Activated CD8-positive, alpha-beta T cell treated with anti-CD3 and anti-CD28 coated beads for 36 hours (primary cell): ENCODE data around the gene SURF1. TPM values are rescaled to one million over a fixed set of nuclear protein-coding genes. Genes with fewer than 3 reads are reported as not detected.

ENCODE experiments used
- ATAC-seq: fragments of 200-7000 bp; cut with Tn5 transposase; one replicate; pipeline ENCODE4 v1.10.0; 2021; ENCODE audit warnings: mild to moderate bottlenecking, moderate library complexity
- CTCF ChIA-PET: fragments of 350-600 bp; sonication (Branson Sonifier 250); formaldehyde crosslinking; loops from one replicate; lab custom pipeline; 2021; ENCODE audit warnings: antibody characterized with exemption; lab: Charles Lee
- POLR2A ChIA-PET: fragments of 350-600 bp; sonication (Branson Sonifier 250); formaldehyde crosslinking; loops from one replicate; lab custom pipeline; 2021; ENCODE audit warnings: antibody characterized with exemption; lab: Charles Lee
- DNase-seq: peaks from one replicate; pipeline ENCODE4 v3.0.0-alpha.2; 2020
- H3K27ac Mint-ChIP-seq: one replicate; pipeline ENCODE4 v1.8.0; 2021; ENCODE audit warnings: mild to moderate bottlenecking, mixed read lengths
- H3K27me3 Mint-ChIP-seq: one replicate; pipeline ENCODE4 v1.8.0; 2021; ENCODE audit warnings: mixed read lengths
- H3K36me3 Mint-ChIP-seq: one replicate; pipeline ENCODE4 v1.8.0; 2021; ENCODE audit warnings: low read depth, mixed read lengths
- H3K4me1 Mint-ChIP-seq: one replicate; pipeline ENCODE4 v1.8.0; 2021; ENCODE audit warnings: low read depth, mixed read lengths
- H3K4me3 Mint-ChIP-seq: one replicate; pipeline ENCODE4 v1.8.0; 2021; ENCODE audit warnings: mild to moderate bottlenecking, moderate library complexity, mixed read lengths
- H3K9me3 Mint-ChIP-seq: one replicate; pipeline ENCODE4 v1.8.0; 2021; ENCODE audit warnings: mixed read lengths
- intact Hi-C: fragments of 100-400 bp; cut with micrococcal nuclease; formaldehyde crosslinking; loops from one replicate; pipeline ENCODE4 v1.10.0; 2022
- total RNA-seq, 2 experiments: library from RNA; stranded (reverse); gene quantifications; one replicate each; pipeline ENCODE4 v1.2.3, GENCODE V29; 2021
- TF ChIP-seq, protein P1 (sequence below): fragments of 200-600 bp; IDR thresholded peaks from one replicate; pipeline ENCODE4 v1.8.0; 2022; ENCODE audit warnings: antibody characterized with exemption, mild to moderate bottlenecking

The SURF1 gene
- total RNA-seq, 2 experiments from 2014 or later: 22.1 to 25.3 TPM

DNA sequence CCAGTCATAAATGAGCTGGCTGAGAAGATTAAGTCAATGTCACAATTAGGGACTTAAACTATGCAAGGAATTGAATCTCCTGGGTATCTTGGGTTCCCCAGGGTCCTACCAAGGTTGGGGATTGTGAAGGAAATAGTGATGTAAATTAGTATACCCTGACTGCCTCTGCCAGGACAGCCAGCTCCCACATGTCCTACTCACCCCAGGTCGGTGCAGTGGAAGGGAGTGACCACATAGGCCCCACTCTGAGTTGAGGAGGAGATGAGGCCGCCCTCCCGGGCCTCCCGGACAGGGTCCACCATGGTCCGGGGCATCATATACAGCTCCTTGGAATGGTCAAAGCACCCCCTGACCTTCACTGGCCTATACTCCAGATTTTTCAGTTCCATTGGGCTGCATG is 2.7 kb downstream of the SURF1 start:
- peaks cover 61% of the 10 kb centered on the region for H3K4me1 Mint-ChIP-seq
- H3K4me3 Mint-ChIP-seq: no peak overlapping the region
- no peak for ATAC-seq
- intact Hi-C loops: loop anchor here (2.0 kb wide), 1 partner anchor 17 kb away; no protein-coding TSS in a partner anchor
- POLR2A ChIA-PET: interaction anchor here (0.6 to 28.8 kb wide), 5 partner anchors 5 to 129 kb away, joined by 3 to 872 read pairs (median 4); partner anchors contain the start of genes MED22, RPL7A, SURF1 and SURF2
- CTCF ChIA-PET: interaction anchor here (1.4 kb wide), 1 partner anchor 18 kb away, joined by 6 read pairs; no protein-coding TSS in a partner anchor
- no peaks in the 10 kb centered on the region for H3K27me3 Mint-ChIP-seq
- peak overlapping the region; percentile 87 for H3K27ac Mint-ChIP-seq
- TF ChIP-seq, protein P1, sequence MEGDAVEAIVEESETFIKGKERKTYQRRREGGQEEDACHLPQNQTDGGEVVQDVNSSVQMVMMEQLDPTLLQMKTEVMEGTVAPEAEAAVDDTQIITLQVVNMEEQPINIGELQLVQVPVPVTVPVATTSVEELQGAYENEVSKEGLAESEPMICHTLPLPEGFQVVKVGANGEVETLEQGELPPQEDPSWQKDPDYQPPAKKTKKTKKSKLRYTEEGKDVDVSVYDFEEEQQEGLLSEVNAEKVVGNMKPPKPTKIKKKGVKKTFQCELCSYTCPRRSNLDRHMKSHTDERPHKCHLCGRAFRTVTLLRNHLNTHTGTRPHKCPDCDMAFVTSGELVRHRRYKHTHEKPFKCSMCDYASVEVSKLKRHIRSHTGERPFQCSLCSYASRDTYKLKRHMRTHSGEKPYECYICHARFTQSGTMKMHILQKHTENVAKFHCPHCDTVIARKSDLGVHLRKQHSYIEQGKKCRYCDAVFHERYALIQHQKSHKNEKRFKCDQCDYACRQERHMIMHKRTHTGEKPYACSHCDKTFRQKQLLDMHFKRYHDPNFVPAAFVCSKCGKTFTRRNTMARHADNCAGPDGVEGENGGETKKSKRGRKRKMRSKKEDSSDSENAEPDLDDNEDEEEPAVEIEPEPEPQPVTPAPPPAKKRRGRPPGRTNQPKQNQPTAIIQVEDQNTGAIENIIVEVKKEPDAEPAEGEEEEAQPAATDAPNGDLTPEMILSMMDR: no peak
- H3K9me3 Mint-ChIP-seq: no peaks in the 10 kb centered on the region
- DNase-seq: no peak
- H3K36me3 Mint-ChIP-seq: peaks cover 46% of the 10 kb centered on the region

DNA sequence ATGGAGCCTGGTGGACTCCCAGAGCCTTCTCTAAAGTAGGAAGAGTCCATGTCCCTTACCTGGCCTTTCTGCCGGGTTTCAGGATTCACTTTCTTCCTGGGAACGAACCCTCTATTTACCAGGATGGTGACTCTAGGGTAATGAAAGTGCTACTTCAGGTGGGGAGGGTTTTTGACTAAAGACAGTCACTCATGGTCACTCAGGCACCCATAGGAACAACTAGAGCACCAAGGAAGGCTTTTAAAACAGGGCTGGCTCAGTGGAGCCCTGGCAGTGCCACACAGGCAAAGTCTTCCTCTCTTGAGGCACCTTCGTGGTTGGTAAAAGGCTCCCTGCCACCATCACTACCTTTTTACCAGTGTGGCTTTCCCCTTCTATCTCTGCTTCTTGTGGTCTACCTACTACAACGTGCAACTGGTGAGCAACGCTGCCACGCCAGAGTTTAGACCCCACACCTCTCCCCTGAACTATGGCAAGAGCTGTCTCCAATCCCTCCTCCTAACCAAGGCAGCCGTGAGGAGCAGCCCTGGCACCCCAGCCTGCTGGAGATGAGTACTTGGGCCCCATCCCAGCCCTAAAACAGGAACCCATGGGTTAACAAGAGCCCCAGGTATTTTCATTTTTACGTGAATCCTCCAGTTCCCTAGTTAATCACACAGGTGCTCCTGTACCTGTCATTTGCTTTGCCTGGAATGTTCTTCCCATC is 3.5 kb downstream of the SURF1 start:
- Mint-ChIP-seq H3K27me3 (no peaks in the 10 kb centered on the region), H3K4me3 (no peak overlapping the region), H3K27ac (peak overlapping the region; percentile 66), H3K9me3 (no peaks in the 10 kb centered on the region), H3K4me1 (peaks cover 54% of the 10 kb centered on the region), H3K36me3 (peaks cover 50% of the 10 kb centered on the region)
- ChIA-PET CTCF (interaction anchor here (1.4 to 2.5 kb wide), 4 partner anchors 11 to 21 kb away, joined by 4 to 15 read pairs (median 6); no protein-coding TSS in a partner anchor), POLR2A (interaction anchor here (0.6 to 28.8 kb wide), 5 partner anchors 4 to 130 kb away, joined by 3 to 872 read pairs (median 4); partner anchors contain the start of genes MED22, RPL7A, SURF1 and SURF2)
- DNase-seq: no peak
- no peak for ATAC-seq
- intact Hi-C loops: loop anchor here (2.0 kb wide), 1 partner anchor 18 kb away; no protein-coding TSS in a partner anchor
- TF ChIP-seq, protein P1: no peak

DNA sequence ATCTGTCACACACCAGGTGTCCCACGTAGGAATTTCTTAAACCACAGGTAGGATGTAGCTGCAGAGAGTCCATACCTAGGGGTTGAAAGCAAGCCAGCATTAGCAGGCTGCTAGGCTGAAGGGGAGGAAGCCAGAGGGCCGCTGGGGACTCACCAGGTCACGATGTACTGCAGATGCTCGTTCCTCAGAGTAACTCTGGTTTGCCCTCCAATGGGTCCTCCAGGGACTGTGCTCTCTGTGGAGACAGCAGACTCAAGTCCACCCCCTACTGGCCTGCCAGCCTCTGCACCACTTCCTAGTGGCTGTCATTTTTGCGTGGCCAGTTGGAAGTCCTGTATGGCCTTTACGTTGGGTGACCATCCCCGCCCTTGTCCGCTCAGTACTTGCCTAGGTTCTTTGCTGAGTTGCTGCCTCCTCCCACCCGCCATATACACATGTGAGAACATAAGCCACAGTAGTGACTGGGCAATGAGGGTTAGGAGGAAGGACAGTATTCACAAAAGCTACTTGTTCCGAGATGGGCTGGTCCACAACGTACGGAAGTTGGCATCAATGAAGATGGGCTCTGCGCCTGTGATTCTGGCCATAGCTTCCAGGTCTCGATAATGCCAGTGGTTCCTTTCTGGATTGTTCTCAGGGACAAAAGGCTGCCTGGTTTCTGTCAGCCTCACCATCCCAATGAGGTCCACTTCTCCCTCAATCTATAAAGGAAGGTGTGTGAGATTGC is 4.2 kb downstream of the SURF1 start:
- Mint-ChIP-seq H3K27me3 (no peaks in the 10 kb centered on the region), H3K9me3 (no peaks in the 10 kb centered on the region), H3K4me1 (peaks cover 47% of the 10 kb centered on the region), H3K36me3 (peaks cover 49% of the 10 kb centered on the region), H3K27ac (peak overlapping the region; percentile 66), H3K4me3 (no peak overlapping the region)
- peak; percentile 35 for ATAC-seq
- ChIA-PET CTCF (interaction anchor here (0.9 to 2.5 kb wide), 6 partner anchors 11 to 52 kb away, joined by 3 to 15 read pairs (median 6); no protein-coding TSS in a partner anchor), POLR2A (interaction anchor here (0.7 to 28.8 kb wide), 6 partner anchors 3 to 73 kb away, joined by 3 to 872 read pairs (median 8); partner anchors contain the start of genes MED22, RPL7A, STKLD1 and SURF1)
- intact Hi-C loops: loop anchor here (2.0 kb wide), 1 partner anchor 19 kb away; no protein-coding TSS in a partner anchor
- TF ChIP-seq, protein P1: peak; percentile 61
- DNase-seq: peak; percentile 71

DNA sequence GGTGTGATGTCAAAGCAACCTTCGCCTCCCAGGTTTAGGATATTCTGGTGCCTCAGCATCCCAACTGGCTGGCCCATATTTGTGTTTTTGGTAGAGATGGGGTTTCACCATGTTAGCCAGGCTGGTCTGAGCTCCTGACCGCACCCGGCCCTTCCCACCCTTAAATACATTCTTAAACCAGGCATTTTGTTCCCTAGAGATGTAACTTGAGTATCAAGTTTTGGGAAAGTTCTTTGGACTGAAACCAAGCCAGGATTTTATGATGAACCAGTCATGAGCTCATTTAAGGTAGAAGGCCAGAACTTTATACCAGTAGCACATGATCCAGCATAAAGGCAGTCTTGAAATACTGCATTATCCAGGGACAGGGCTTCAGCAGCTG is 4.8 kb downstream of the SURF1 start:
- TF ChIP-seq, protein P1: no peak
- Mint-ChIP-seq H3K36me3 (peaks cover 55% of the 10 kb centered on the region), H3K27me3 (no peaks in the 10 kb centered on the region), H3K27ac (peak overlapping the region; percentile 46), H3K4me3 (peak overlapping the region; percentile 15), H3K4me1 (peaks cover 52% of the 10 kb centered on the region), H3K9me3 (no peaks in the 10 kb centered on the region)
- intact Hi-C loops: no loop called here
- ChIA-PET POLR2A (interaction anchor here (0.7 to 28.8 kb wide), 6 partner anchors 3 to 73 kb away, joined by 3 to 872 read pairs (median 8); partner anchors contain the start of genes MED22, RPL7A, STKLD1 and SURF1), CTCF (interaction anchor here (0.9 to 2.5 kb wide), 7 partner anchors 10 to 53 kb away, joined by 3 to 15 read pairs (median 5); no protein-coding TSS in a partner anchor)
- DNase-seq (no peak), ATAC-seq (no peak)
